ENCODE results near the gene HS3ST3A1. TPM values are rescaled to one million over a fixed set of nuclear protein-coding genes. Genes with fewer than 3 reads are reported as not detected.

Gene HS3ST3A1
- total and polyA plus RNA-seq, 2 of the 8 experiments (the other 6 are each of a cell fraction or from before 2014, with no cell fraction given): 5.4 to 5.7 TPM

GRCh38 chr17:13600475-13601321, 1.0 kb downstream of the HS3ST3A1 start (continued):
- TF ChIP-seq E2F6 (IDR thresholded peaks at IDR 0.05): peak; percentile 33; the same call in 1 of the 2 replicates
- TF ChIP-seq CTBP2 (IDR thresholded peaks at IDR 0.05; ENCODE audit: borderline replicate concordance, insufficient read depth, insufficient read length, low read length): peak; percentile 41
- TF ChIP-seq JUN (IDR thresholded peaks at IDR 0.05; ENCODE audit: low read depth, low read length): no peak
- TF ChIP-seq KDM1A (IDR thresholded peaks at IDR 0.05; ENCODE audit: borderline replicate concordance, low read length): no peak
- TF ChIP-seq TCF12 (IDR thresholded peaks at IDR 0.05; ENCODE audit: low read depth, low read length): no peak
- TF ChIP-seq FOSL1 (IDR thresholded peaks at IDR 0.05; ENCODE audit: insufficient read depth, low read depth, low read length): no peak
- no peak for TF ChIP-seq SP2 (IDR thresholded peaks at IDR 0.05; ENCODE audit: low read length)
- TF ChIP-seq HDAC2 (IDR thresholded peaks at IDR 0.05; ENCODE audit: borderline replicate concordance in 1 of 2, low read depth in 2 of 2, low read length in 2 of 2): no peak
- TF ChIP-seq SP4 (IDR thresholded peaks at IDR 0.05; ENCODE audit: low read length): no peak
- TF ChIP-seq ZNF274 (IDR thresholded peaks at IDR 0.05; ENCODE audit: borderline replicate concordance, extremely low read depth, low read length): no peak
- no peak for TF ChIP-seq EP300 (IDR thresholded peaks at IDR 0.05; ENCODE audit: borderline replicate concordance in 1 of 2, low read depth in 2 of 2, low read length in 2 of 2)
- peak; percentile 37 for TF ChIP-seq RNF2 (IDR thresholded peaks at IDR 0.05; ENCODE audit: borderline replicate concordance, low read depth, low read length, missing control alignments, poor library complexity, severe bottlenecking)
- peak; percentile 76 for TF ChIP-seq SUZ12 (IDR thresholded peaks at IDR 0.05; ENCODE audit: low read length)
